ENCODE measurements around the gene ETV7.

DNA sequence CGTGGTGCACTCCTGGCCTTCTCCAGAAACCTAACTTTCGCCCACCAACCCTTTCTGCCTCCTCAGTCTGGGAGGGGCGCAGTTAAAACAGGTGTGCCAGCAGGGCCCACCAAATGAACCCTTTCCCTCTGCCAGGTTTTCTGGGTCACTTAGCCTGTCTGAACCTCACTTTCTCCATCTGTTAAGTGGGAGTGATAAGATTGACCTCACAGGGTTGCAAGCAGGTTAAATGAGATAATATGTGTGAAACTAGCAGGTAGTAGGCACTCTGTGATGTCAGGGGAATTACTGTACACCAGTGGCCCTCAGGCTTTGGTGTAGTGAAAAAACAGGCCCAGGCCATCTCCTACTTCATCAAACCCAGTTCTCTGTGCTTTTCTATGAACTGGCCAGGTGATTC lies 64.9 kb downstream of the ETV7 start:
- no peak for TF ChIP-seq POLR2A (IDR thresholded peaks at IDR 0.05)
- TF ChIP-seq, protein P1, sequence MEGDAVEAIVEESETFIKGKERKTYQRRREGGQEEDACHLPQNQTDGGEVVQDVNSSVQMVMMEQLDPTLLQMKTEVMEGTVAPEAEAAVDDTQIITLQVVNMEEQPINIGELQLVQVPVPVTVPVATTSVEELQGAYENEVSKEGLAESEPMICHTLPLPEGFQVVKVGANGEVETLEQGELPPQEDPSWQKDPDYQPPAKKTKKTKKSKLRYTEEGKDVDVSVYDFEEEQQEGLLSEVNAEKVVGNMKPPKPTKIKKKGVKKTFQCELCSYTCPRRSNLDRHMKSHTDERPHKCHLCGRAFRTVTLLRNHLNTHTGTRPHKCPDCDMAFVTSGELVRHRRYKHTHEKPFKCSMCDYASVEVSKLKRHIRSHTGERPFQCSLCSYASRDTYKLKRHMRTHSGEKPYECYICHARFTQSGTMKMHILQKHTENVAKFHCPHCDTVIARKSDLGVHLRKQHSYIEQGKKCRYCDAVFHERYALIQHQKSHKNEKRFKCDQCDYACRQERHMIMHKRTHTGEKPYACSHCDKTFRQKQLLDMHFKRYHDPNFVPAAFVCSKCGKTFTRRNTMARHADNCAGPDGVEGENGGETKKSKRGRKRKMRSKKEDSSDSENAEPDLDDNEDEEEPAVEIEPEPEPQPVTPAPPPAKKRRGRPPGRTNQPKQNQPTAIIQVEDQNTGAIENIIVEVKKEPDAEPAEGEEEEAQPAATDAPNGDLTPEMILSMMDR (IDR thresholded peaks at IDR 0.05), result no peak

Data from body of pancreas (tissue), 4 donors.